Sigmoid colon (tissue), 7 donors: ENCODE measurements around the gene CCDC107. TPM values are rescaled to one million over a fixed set of nuclear protein-coding genes. Genes with fewer than 3 reads are reported as not detected.

ENCODE experiments used
- DNase-seq: peaks from one replicate; pipeline ENCODE4 v3.0.0-alpha.2; 2019
- H3K27ac ChIP-seq, 4 donors: fragments of 200-600 bp; sonication (generic); one replicate each; pipeline ENCODE4 v1.5.1; 2016 to 2019; ENCODE audit warnings: mild to moderate bottlenecking in 1 of 4
- H3K27me3 ChIP-seq, 3 donors: fragments of 200-600 bp; sonication (generic); one replicate each; pipeline ENCODE4 v1.5.1; 2019; ENCODE audit warnings: mild to moderate bottlenecking in 1 of 3
- H3K36me3 ChIP-seq, 4 donors: fragments of 200-600 bp; sonication (generic); one replicate each; pipeline ENCODE4 v1.5.1; 2016 to 2019
- H3K4me1 ChIP-seq, 4 donors: fragments of 200-600 bp; sonication (generic); one replicate each; pipeline ENCODE4 v1.5.1; 2017 to 2019
- H3K4me3 ChIP-seq, 4 donors: fragments of 200-600 bp; sonication (generic); one replicate each; pipeline ENCODE4 v1.5.1; 2017 to 2019; ENCODE audit warnings: mild to moderate bottlenecking in 2 of 4, moderate library complexity in 1 of 4
- H3K9me3 ChIP-seq, 4 donors: fragments of 200-600 bp in 3 of 4; sonication (generic) in 3 of 4; one replicate each; pipeline versions ENCODE4 v1.5.1 to v1.6.1; 2013 to 2019
- EP300 ChIP-seq, 4 donors: sonication (generic); formaldehyde crosslinking; IDR thresholded peaks; one replicate each; pipeline ENCODE4 v1.6.1; 2017; ENCODE audit warnings: antibody characterized with exemption in 4 of 4
- POLR2A ChIP-seq, 2 donors: fragments of 450-650 bp; IDR thresholded peaks; one replicate each; pipeline ENCODE4 v1.6.1; 2016; ENCODE audit warnings: antibody characterized with exemption in 2 of 2, mild to moderate bottlenecking in 2 of 2, moderate library complexity in 2 of 2
- POLR2AphosphoS5 ChIP-seq, 4 donors: sonication (generic); formaldehyde crosslinking; IDR thresholded peaks; one replicate each; pipeline ENCODE4 v1.6.1; 2017; ENCODE audit warnings: antibody characterized with exemption in 4 of 4
- WGBS, 2 donors: extraction: QIAGEN DNeasy Blood & Tissue Kit; methylation state at CpG; one replicate each; pipeline ENCODE4 v1.1.7; 2013; 5-methylcytosine and 5-hydroxymethylcytosine counted together
- intact Hi-C: fragments of 100-400 bp; cut with DNase I; formaldehyde crosslinking; loops from one replicate; pipeline ENCODE4 v1.15.1; 2023
- polyA plus RNA-seq, 3 donors: library from polyadenylated mRNA; stranded (reverse); fragments of 200-250 nt; gene quantifications; one replicate each; pipeline ENCODE4 v1.2.3, GENCODE V29; 2013
- total RNA-seq, 4 donors: library from RNA; depleted of rRNA; stranded (reverse); fragments of >200 nt; gene quantifications; one replicate each; pipeline ENCODE4 v1.1.0, GENCODE V29; 2016
- TF ChIP-seq, protein P1 (sequence below), 4 experiments: fragments of 450-650 bp in 3 of 4; fragments of 200-600 bp in 1 of 4; IDR thresholded peaks; one replicate each; pipeline ENCODE4 v1.5.1; 2016 to 2019; ENCODE audit warnings: antibody characterized with exemption in 4 of 4, mild to moderate bottlenecking in 3 of 4, moderate library complexity in 2 of 4
- donor health status: healthy with polysubstance abuse.
- donor health status: Bipolar disorder and iron deficiency.
- donor health status: healthy.

CCDC107 gene
- total and polyA plus RNA-seq, 7 donors, result 21.3 to 112 (median 70.6) TPM

GRCh38 chr9:35682520-35683315, 24.6 kb downstream of the CCDC107 start:
- H3K4me1 ChIP-seq, result peaks cover 0 to 58% (median 46%) of the 10 kb centered on the region in 4 donors
- no peaks in the 10 kb centered on the region for H3K9me3 ChIP-seq
- H3K36me3 ChIP-seq, result peaks cover 34 to 58% (median 50%) of the 10 kb centered on the region in 4 donors
- WGBS, 2 donors, result 89 to 92% methylated on average over 10 of the region's 10 CpGs
- H3K27ac ChIP-seq, result peak overlapping the region; percentile 95 to 100 (median 98)
- H3K4me3 ChIP-seq, result peak overlapping the region in 2 of 4 donors; percentile 88 to 97
- intact Hi-C loops, result no loop called here
- no peak for DNase-seq
- no peaks in the 10 kb centered on the region for H3K27me3 ChIP-seq
- no peak for TF ChIP-seq POLR2A (IDR thresholded peaks at IDR 0.05)
- TF ChIP-seq, protein P1, sequence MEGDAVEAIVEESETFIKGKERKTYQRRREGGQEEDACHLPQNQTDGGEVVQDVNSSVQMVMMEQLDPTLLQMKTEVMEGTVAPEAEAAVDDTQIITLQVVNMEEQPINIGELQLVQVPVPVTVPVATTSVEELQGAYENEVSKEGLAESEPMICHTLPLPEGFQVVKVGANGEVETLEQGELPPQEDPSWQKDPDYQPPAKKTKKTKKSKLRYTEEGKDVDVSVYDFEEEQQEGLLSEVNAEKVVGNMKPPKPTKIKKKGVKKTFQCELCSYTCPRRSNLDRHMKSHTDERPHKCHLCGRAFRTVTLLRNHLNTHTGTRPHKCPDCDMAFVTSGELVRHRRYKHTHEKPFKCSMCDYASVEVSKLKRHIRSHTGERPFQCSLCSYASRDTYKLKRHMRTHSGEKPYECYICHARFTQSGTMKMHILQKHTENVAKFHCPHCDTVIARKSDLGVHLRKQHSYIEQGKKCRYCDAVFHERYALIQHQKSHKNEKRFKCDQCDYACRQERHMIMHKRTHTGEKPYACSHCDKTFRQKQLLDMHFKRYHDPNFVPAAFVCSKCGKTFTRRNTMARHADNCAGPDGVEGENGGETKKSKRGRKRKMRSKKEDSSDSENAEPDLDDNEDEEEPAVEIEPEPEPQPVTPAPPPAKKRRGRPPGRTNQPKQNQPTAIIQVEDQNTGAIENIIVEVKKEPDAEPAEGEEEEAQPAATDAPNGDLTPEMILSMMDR (IDR thresholded peaks at IDR 0.05), result no peak
- peak; percentile 26 to 62 (median 53) for TF ChIP-seq POLR2AphosphoS5 (IDR thresholded peaks at IDR 0.05)
- TF ChIP-seq EP300 (IDR thresholded peaks at IDR 0.05), result no peak

DNA sequence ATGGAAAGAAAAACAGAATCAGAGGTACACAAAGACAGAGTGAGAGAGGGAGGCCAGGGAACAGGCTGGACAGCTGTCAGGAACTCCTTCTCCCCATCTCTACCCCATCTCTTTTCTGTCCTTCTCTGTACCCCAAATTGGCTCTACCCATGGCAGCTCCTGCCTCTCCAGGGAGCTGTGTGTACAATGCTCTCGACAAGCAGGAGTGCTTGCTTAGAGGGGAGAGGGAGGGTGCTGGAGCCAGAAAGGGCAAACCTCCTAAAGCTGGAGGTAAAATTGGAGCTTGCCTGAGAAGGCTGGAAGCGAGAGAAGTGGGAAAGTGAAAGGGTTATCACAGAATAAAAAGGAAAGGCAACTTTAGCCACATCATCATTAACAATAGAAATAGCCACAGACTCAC, 25.2 kb downstream of the CCDC107 start:
- TF ChIP-seq POLR2A (IDR thresholded peaks at IDR 0.05), result no peak
- TF ChIP-seq, protein P1 (IDR thresholded peaks at IDR 0.05), result no peak
- TF ChIP-seq EP300 (IDR thresholded peaks at IDR 0.05), result no peak
- intact Hi-C loops, result no loop called here
- Histone ChIP-seq H3K4me1 (peaks cover 0 to 64% (median 46%) of the 10 kb centered on the region in 4 donors), H3K36me3 (peaks cover 34 to 64% (median 52%) of the 10 kb centered on the region in 4 donors), H3K27me3 (no peaks in the 10 kb centered on the region), H3K9me3 (no peaks in the 10 kb centered on the region), H3K4me3 (peak overlapping the region in 2 of 4 donors; percentile 88 to 97), H3K27ac (peak overlapping the region; percentile 95 to 100 (median 98))
- no peak for DNase-seq
- 81% methylated on average over 2 of the region's 2 CpGs for WGBS, 2 donors

- Histone ChIP-seq H3K27me3 (no peaks in the 10 kb centered on the region), H3K4me3 (peak overlapping the region; percentile 32 to 97 (median 91)), H3K36me3 (peaks cover 34 to 69% (median 57%) of the 10 kb centered on the region in 4 donors), H3K9me3 (no peaks in the 10 kb centered on the region), H3K4me1 (peaks cover 0 to 66% (median 46%) of the 10 kb centered on the region in 4 donors), H3K27ac (peak overlapping the region; percentile 95 to 100 (median 98))
- intact Hi-C loops, result no loop called here
- no peak for DNase-seq
- 95 to 96% methylated on average over 10 of the region's 10 CpGs for WGBS, 2 donors
- TF ChIP-seq POLR2A (IDR thresholded peaks at IDR 0.05) (no peak), EP300 (IDR thresholded peaks at IDR 0.05) (no peak), POLR2AphosphoS5 (IDR thresholded peaks at IDR 0.05) (peak in 1 of 4 donors; percentile 6)
- TF ChIP-seq, protein P1 (IDR thresholded peaks at IDR 0.05), result no peak
These were observed 26.8 kb downstream of the CCDC107 start for GRCh38 chr9:35684921-35685320.

- Histone ChIP-seq H3K27me3 (no peaks in the 10 kb centered on the region), H3K9me3 (no peaks in the 10 kb centered on the region), H3K4me1 (peaks cover 0 to 66% (median 46%) of the 10 kb centered on the region in 4 donors), H3K36me3 (peaks cover 34 to 69% (median 57%) of the 10 kb centered on the region in 4 donors), H3K4me3 (peak overlapping the region; percentile 32 to 97 (median 91)), H3K27ac (peak overlapping the region; percentile 95 to 100 (median 98))
- intact Hi-C loops, result no loop called here
- 86 to 89% methylated on average over 13 of the region's 13 CpGs for WGBS, 2 donors
- TF ChIP-seq POLR2A (IDR thresholded peaks at IDR 0.05) (no peak), POLR2AphosphoS5 (IDR thresholded peaks at IDR 0.05) (peak in 2 of 4 donors; percentile 34 to 53)
- no peak for DNase-seq
These were observed 27.4 kb downstream of the CCDC107 start for GRCh38 chr9:35685506-35685905.
